Epithelial cell of proximal tubule (primary cell): ENCODE measurements around the gene TMEM45B. TPM values are rescaled to one million over a fixed set of nuclear protein-coding genes. Genes with fewer than 3 reads are reported as not detected.
"Not testable (repeated sequence)": the region's sequence is repeated elsewhere in the genome, so short reads cannot be mapped to it uniquely, and the experiment has no call there.

Experiments used
- DNase-seq: peaks from one replicate; pipeline ENCODE4 v3.0.0-alpha.2; 2011; ENCODE audit warnings: low read depth
- H3K4me3 ChIP-seq: 2 replicates; pipeline ENCODE4 v1.5.1; 2011; ENCODE audit warnings: low read depth, mild to moderate bottlenecking, low read length
- total RNA-seq: library from RNA; depleted of rRNA; stranded (reverse); fragments of >200 nt; gene quantifications from 2 replicates; pipeline ENCODE4 v1.2.3, GENCODE V29; 2015
- TF ChIP-seq, protein P1 (sequence below): conservative IDR thresholded peaks from 2 replicates; pipeline ENCODE4 v1.5.1; 2012; ENCODE audit warnings: low read depth, mild to moderate bottlenecking, low read length

The TMEM45B gene
- total RNA-seq, 1 donor from 2014 or later, result 1.4 TPM

DNA sequence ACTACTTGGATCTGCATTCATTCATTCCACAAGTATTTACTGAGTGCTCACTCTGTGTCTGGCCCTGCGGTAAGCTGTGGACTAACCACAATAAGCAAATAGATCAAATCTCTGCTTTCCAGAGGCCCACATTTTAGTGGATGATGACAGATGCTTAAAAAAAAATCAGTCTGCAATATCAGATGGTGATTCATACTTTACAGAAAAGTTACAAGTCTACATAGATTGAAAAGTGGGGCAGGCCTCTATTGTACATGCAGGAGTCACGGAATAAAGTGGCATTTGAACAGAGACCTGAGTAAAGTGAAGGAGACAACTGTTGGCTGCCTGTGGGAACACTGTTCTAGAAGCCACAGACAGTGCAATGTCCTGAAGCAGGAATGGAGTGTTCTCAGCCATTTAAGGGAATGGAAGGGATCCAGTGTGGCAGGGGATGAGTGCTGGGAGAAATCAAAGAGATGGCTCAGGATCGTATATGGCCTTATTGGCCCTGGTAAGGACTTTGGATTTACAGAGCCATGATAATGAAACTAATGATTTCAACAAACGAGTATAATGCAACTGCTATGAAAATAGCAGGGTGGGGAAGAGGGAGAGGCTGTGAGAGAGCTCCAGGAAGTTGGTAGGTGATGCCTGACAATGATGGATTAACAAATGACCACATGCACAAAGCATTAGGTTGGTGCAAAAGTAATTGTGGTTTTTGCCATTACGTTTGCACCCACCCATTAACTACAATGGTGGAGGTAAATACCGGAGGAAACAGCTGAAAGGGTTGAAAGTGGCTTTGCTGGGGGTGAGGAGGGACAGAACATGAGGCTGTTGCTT, 31.1 kb downstream of the TMEM45B start:
- DNase-seq, result no peak
- no peak overlapping the region for H3K4me3 ChIP-seq
- TF ChIP-seq, protein P1, sequence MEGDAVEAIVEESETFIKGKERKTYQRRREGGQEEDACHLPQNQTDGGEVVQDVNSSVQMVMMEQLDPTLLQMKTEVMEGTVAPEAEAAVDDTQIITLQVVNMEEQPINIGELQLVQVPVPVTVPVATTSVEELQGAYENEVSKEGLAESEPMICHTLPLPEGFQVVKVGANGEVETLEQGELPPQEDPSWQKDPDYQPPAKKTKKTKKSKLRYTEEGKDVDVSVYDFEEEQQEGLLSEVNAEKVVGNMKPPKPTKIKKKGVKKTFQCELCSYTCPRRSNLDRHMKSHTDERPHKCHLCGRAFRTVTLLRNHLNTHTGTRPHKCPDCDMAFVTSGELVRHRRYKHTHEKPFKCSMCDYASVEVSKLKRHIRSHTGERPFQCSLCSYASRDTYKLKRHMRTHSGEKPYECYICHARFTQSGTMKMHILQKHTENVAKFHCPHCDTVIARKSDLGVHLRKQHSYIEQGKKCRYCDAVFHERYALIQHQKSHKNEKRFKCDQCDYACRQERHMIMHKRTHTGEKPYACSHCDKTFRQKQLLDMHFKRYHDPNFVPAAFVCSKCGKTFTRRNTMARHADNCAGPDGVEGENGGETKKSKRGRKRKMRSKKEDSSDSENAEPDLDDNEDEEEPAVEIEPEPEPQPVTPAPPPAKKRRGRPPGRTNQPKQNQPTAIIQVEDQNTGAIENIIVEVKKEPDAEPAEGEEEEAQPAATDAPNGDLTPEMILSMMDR, result no peak

GRCh38 chr11:129847361-129847760, 31.7 kb downstream of the TMEM45B start:
- not testable (repeated sequence) for DNase-seq, H3K4me3 ChIP-seq

- no peak for DNase-seq
- TF ChIP-seq, protein P1, result no peak
- H3K4me3 ChIP-seq, result no peak overlapping the region
Observed at GRCh38 chr11:129849447-129850130, 33.9 kb downstream of the TMEM45B start.

DNA sequence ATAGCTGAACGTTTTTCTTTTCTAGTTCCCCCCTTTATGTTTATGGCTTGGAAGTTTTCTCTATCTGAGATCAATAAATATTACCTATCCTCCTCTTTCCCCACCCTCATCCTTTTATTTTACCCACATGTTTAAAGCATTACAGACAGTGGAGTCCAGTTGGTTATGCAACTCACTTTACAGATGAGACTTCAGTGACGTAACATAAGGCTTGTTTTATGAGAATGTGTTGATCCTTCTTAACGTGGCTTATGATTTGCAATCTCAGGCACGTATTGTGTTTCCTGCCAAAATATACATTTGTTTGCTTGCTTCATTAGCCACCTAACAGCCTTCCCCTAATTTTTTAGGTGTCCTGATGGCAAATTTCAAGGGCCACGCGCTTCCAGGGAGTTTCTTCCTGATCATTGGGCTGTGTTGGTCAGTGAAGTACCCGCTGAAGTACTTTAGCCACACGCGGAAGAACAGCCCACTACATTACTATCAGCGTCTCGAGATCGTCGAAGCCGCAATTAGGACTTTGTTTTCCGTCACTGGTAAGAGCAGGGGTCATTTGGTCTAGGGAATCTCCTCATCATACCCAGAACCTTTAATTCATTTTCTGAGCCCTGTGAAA, 36.6 kb downstream of the TMEM45B start:
- TF ChIP-seq, protein P1, result no peak
- DNase-seq, result no peak
- H3K4me3 ChIP-seq, result no peak overlapping the region

GRCh38 chr11:129853518-129854231, 38.0 kb downstream of the TMEM45B start:
- no peak for DNase-seq
- no peak overlapping the region for H3K4me3 ChIP-seq
- TF ChIP-seq, protein P1, result no peak

DNA sequence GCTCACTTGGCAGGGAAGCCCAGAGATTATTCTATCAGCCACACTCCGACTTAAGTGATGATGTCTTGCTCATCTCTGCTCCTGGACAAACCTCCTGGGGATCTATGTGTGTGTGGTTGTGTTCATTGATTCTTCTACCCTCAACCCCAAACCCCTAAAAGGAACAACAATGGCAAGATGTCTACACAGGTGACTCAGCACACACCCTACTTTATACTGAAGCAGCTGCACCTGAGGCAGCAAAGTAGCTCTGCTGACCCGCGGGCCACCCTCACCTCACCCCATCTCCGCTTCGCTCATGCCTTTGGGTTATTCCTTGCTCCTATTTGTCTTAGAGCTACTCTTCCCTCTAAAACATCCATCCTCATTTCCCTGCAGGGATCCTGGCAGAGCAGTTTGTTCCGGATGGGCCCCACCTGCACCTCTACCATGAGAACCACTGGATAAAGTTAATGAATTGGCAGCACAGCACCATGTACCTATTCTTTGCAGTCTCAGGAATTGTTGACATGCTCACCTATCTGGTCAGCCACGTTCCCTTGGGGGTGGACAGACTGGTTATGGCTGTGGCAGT, 38.7 kb downstream of the TMEM45B start:
- no peak for DNase-seq
- TF ChIP-seq, protein P1, result no peak
- no peak overlapping the region for H3K4me3 ChIP-seq
